ENCODE measurements around the gene PROSER2. TPM values are rescaled to one million over a fixed set of nuclear protein-coding genes. Genes with fewer than 3 reads are reported as not detected.

PROSER2 gene
- total and polyA plus RNA-seq, 5 experiments from 2014 or later: 0.31 to 0.93 (median 0.61) TPM; not detected in 1

DNA sequence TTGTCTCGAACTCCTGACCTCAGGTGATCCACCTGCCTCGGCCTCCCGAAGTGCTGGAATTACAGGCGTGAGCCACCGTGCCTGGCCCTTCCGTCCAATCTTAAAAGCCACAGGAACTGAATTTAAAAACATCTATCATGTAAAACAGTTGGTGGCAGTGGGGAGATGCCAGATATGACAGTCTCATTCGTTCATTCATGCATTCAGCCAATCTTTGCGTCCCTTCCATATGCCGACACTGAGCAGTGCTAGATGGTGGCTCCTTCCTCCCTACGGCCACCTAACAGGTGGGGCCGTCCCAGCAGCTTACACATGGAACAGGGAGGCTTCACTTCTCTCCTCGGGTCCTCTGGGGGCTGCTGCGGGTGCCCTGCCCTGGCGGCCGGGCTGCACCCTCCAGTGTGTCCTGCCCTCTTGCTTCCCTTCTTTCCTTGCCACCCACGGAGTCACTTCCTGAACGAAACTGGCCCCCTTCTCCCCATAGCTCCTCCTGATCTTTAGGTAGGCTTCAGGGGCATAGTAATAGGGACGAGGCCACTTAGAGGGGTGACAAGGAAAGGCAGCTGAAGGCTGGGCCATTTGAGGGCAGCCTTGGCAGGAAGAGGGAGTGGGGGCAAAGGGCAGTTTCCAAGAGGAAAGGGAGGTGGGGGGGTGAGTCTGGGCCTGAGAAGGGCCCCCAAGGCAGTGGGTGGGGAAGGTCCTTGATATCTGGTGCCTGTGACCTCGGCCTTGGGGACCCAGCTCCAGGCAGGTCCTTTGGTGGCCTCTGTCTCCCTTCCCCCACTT, 53.8 kb downstream of the PROSER2 start:
- peak overlapping the region in 3 of 10 donors; percentile 16 to 62 (median 29) for H3K27ac Mint-ChIP-seq
- ATAC-seq (no peak), DNase-seq (peak in 1 of 10 donors; percentile 45)
- peaks cover 11 to 23% (median 14%) of the 10 kb centered on the region in 4 donors for H3K4me1 Mint-ChIP-seq
- H3K36me3 Mint-ChIP-seq: no peaks in the 10 kb centered on the region
- POLR2A ChIA-PET: no interaction called here
- H3K9me3 Mint-ChIP-seq: no peaks in the 10 kb centered on the region
- peak overlapping the region in 1 of 10 donors; percentile 33 for H3K4me3 Mint-ChIP-seq
- peaks cover 0 to 3% (median 0%) of the 10 kb centered on the region in 5 donors for H3K27me3 Mint-ChIP-seq

DNA sequence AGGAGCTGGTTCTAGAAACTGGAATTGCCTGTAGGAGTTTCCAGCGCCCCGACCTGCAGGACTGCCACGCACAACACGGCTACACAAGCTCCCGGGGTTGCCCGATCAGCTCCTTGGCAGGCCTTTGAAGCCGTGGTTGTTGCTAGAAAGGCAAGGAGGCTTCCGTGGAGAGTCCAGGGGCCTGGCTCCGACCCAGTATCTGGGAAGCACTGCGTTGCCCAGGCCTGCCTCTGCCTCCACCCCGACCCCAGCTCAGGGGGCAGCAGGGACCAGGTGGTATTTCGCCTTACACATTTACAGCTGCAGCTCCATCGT, 54.4 kb downstream of the PROSER2 start:
- peaks cover 0 to 3% (median 0%) of the 10 kb centered on the region in 5 donors for H3K27me3 Mint-ChIP-seq
- POLR2A ChIA-PET: no interaction called here
- no peaks in the 10 kb centered on the region for H3K36me3 Mint-ChIP-seq
- no peaks in the 10 kb centered on the region for H3K9me3 Mint-ChIP-seq
- no peak for DNase-seq
- peaks cover 12 to 20% (median 15%) of the 10 kb centered on the region in 4 donors for H3K4me1 Mint-ChIP-seq
- no peak overlapping the region for H3K27ac Mint-ChIP-seq
- no peak for ATAC-seq
- H3K4me3 Mint-ChIP-seq: no peak overlapping the region

DNA sequence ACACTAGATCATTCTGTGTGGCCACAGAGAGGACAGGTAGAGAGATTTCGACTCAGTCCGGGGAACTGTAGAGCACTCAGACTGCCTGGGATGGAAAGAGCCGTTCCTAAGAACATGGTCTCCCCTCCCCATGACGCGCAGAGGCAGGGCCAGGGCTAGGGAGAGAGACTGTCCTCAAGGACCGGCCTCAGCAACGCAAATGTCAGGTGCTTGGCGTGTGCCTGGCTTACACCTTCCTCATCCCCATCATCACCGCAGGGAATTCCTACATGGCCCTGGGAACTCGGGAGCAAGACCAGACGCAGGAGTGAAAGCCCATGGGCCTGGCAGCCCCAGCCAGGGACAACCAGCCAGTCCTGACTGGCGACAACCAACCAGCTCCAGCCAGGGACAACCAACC, 55.6 kb downstream of the PROSER2 start:
- POLR2A ChIA-PET: no interaction called here
- no peak overlapping the region for H3K4me3 Mint-ChIP-seq
- H3K27me3 Mint-ChIP-seq: no peaks in the 10 kb centered on the region
- peaks cover 9 to 17% (median 15%) of the 10 kb centered on the region in 4 donors for H3K4me1 Mint-ChIP-seq
- H3K9me3 Mint-ChIP-seq: no peaks in the 10 kb centered on the region
- no peak for DNase-seq
- H3K36me3 Mint-ChIP-seq: no peaks in the 10 kb centered on the region
- no peak overlapping the region for H3K27ac Mint-ChIP-seq
- ATAC-seq: no peak

DNA sequence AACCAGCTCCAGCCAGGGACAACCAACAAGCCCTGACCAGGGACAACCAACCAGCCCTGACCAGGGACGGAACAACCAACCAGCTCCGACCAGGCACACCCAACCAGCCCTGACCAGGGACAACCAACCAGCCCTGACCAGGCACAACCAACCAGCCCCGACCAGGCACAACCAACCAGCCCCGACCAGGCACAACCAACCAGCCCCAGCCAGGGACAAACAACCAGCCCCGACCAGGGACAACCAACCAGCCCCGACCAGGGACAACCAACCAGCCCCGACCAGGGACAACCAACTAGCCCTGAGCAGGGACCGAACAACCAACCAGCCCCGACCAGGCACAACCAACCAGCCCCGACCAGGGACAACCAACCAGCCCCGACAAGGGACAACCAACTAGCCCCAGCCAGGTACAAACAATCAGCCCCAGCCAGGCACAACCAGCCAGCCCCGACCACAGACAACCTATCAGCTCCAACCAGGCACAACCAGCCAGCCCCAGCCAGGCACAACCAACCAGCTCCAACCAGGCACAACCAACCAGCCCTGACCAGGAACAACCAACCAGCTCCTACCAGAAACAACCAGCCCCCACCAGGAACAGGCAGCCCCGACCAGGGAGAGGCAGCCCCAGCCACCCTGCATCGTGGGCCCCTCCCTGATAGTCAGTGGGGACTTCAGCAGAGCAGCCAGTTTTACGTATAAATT, 56.4 kb downstream of the PROSER2 start:
- no peak for ATAC-seq

DNA sequence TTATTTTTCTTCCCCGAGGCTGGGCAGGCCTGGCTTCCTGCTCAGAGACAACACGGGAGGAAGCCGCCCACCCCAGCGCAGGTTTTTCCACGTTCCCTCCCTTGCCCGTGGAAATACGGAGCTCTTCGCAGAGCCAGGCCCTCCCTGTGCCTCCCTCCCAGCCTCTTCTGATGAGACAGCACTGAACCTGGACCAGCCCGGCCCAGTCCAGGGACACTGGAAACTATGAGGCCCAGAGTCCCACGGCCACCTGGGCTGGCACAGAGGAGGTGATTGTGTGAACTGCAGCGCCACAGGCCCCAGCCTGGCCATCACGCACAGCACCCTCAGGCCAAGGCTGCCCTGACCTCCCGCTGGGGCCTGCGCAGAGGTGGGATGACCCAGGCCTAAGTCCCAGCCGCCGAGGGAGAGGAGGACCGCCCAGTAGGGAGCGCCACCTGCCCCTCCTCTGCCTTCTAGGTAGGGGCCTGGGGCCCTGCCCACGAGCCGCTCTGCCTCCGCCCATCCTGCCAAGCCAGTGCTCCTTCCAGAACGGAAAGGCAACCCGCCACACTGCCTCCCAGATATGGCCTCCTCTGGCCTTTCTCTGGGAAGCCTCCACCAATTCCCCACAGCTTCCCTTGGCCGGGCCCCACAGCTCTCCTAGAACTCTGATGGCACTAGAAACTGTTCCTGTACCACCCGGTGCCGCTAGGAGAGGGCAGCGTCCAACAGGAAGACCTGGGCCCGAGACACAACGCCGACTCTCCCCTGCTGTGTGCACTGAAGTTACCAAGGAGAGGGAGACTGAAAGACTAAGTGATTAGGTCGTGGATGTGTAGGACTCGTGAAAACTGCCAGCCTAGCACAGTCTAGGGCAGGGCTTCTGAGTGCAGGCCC, 57.2 kb downstream of the PROSER2 start:
- Mint-ChIP-seq H3K36me3 (no peaks in the 10 kb centered on the region), H3K9me3 (no peaks in the 10 kb centered on the region), H3K27ac (peak overlapping the region in 1 of 10 donors; percentile 11), H3K4me3 (no peak overlapping the region), H3K27me3 (no peaks in the 10 kb centered on the region), H3K4me1 (peaks cover 5 to 7% (median 5%) of the 10 kb centered on the region in 4 donors)
- peak in 1 of 10 donors; percentile 34 for DNase-seq
- ATAC-seq: no peak
- POLR2A ChIA-PET: no interaction called here

More for the DNA sequence above, 56.4 kb downstream of the PROSER2 start:
- peaks cover 9 to 13% (median 13%) of the 10 kb centered on the region in 4 donors for H3K4me1 Mint-ChIP-seq
- POLR2A ChIA-PET: no interaction called here
- no peaks in the 10 kb centered on the region for H3K9me3 Mint-ChIP-seq
- no peaks in the 10 kb centered on the region for H3K36me3 Mint-ChIP-seq
- no peak overlapping the region for H3K4me3 Mint-ChIP-seq
- no peak overlapping the region for H3K27ac Mint-ChIP-seq
- DNase-seq: peak in 1 of 10 donors; percentile 52
- H3K27me3 Mint-ChIP-seq: no peaks in the 10 kb centered on the region

DNA sequence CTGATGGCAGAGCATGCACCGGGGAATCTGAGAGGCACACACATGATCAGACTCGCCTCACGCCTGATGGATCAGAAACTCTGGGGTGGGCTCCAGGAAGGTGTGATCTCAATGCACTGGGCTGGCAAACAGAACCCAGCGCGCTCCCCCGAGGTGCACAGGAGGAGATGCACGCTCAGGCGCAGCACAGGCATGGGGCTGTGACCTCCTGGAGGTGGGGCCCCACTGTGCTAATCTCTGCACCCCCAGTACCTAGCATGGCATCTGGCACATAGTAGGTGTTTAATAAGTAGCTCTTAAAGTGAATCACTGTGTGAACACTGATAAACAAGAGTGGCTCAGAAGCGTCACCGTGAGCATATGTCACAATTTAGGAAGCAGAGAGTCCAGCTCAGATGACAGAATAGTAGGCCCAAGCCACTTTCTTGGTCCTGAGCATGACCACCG, 57.9 kb downstream of the PROSER2 start:
- H3K36me3 Mint-ChIP-seq: no peaks in the 10 kb centered on the region
- no peak overlapping the region for H3K4me3 Mint-ChIP-seq
- ATAC-seq (no peak), DNase-seq (peak in 1 of 10 donors; percentile 27)
- H3K4me1 Mint-ChIP-seq: peaks cover 0 to 7% (median 3%) of the 10 kb centered on the region in 4 donors
- POLR2A ChIA-PET: no interaction called here
- no peaks in the 10 kb centered on the region for H3K27me3 Mint-ChIP-seq
- no peak overlapping the region for H3K27ac Mint-ChIP-seq
- H3K9me3 Mint-ChIP-seq: no peaks in the 10 kb centered on the region

DNA sequence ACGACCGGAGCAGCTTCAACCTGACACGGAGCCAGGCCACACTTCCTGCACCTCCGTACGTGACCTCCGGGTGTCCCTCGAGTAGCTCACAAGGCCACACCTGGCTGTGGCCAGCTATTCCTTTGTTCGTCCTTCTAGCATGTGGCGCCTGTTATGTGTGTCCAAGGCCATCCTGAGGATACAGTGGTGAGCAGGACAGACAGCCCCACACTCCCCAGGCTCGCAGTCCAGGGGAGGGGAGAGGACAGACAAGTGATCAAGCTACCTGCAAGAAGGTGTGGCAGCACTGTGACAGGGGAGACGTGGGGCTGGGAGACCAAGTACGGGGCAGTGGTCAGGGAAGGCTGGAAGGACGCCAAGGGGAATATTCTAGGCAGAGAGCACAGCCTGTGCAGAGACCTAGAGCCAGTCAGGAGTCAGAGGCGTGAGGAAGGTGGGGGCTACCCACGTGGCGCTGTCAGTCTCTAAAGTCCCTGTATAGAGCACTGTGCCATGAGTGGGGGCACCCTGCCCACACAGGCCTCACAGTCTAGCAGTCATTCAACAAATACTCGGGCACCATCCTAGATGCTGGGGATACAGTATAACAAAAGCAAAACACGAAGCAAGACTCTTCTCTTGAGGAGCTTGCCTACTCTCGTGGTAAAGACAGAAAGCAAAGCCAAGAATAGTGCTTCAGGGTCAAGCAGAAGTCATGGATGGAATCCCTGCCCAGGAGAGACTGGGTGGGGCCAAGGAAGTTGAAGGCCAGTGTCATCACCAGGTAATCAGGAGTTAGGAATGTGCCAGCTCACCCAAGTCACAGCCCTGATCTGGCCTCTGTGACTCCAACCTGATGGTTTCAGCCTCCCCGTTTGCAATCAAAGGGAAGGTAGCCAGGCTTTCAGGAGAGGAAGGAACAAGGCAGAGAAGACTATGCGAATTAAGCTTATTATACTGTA, 58.6 kb downstream of the PROSER2 start:
- Mint-ChIP-seq H3K27ac (no peak overlapping the region), H3K27me3 (no peaks in the 10 kb centered on the region), H3K4me3 (no peak overlapping the region), H3K9me3 (no peaks in the 10 kb centered on the region), H3K36me3 (no peaks in the 10 kb centered on the region), H3K4me1 (peaks cover 0 to 7% (median under 1%) of the 10 kb centered on the region in 4 donors)
- POLR2A ChIA-PET: no interaction called here
- ATAC-seq (no peak), DNase-seq (peak in 1 of 10 donors; percentile 52)

DNA sequence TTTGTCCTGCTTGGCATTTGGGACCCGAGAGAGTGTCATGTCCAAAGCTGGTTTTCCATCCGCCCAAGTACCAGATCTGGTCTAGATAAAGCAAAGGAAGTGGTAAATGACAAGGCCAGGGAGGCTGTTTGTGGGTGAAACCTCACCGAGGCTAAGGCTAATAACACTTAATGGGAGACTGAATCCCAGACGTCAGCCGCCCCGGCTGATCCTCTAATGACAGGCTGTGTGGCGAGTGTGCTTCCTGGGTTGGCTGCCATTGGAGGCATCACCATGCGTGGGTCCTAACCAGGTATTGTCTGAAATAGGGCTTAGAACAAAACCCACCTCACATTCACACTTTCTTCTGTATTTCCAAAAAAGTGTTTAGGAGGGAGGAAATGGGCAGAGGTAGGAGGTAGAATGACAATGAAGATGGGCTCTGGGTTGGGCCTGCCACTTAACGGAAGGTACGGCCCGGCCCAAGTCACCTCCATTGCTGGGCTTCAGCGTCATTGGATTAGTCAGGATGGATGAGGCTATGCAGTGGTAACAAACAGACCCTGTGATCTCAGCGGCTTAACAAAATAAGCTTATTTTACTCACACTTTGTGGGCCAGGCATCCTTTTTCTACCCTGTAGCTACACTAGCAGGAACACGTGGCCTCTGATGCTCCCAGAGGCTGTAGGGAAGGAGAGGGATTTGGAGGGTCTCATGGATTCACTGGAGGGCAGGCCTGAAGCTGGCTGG, 59.7 kb downstream of the PROSER2 start:
- Mint-ChIP-seq H3K36me3 (no peaks in the 10 kb centered on the region), H3K27ac (peak overlapping the region in 1 of 10 donors; percentile 52), H3K9me3 (no peaks in the 10 kb centered on the region), H3K4me1 (peaks cover 0 to 7% (median under 1%) of the 10 kb centered on the region in 4 donors), H3K4me3 (no peak overlapping the region), H3K27me3 (no peaks in the 10 kb centered on the region)
- ATAC-seq: no peak
- peak in 1 of 10 donors; percentile 13 for DNase-seq
- POLR2A ChIA-PET: no interaction called here

DNA sequence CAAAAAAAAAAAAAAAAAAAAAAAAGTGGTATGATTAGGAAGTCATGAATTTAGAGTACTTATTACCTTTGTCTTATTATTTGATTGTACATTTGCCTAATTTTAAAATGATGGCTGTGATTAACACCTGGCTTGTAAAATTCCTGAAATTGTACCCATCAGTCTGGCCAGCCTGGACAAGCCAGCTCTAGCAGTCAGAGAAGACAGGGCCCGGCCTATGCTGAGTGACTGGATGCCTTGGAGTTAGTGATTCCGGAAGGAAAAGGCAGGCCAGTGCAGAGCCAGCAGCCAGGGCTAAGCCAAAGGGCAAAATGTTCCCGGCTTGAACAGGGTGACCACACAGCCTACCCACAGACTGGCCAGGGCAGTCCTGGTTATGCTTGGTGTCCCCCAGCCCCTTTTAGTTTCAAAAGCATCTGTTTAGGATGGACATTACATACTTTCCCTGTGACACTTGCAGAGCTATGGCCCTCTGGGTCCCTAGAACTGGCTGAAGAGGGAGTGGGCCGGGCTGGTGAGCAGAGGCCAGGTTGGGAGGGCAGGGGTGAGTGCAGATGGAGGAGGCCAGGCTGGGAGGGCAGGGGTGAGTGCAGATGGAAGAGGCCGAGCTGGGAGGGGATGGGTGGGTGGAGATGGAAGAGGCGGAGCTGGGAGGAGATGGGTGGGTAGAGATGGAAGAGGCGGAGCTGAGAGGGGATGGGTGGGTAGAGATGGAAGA, 61.7 kb downstream of the PROSER2 start:
- Mint-ChIP-seq H3K4me1 (peaks cover 0 to 7% (median under 1%) of the 10 kb centered on the region in 4 donors), H3K27ac (no peak overlapping the region), H3K36me3 (no peaks in the 10 kb centered on the region), H3K9me3 (no peaks in the 10 kb centered on the region), H3K27me3 (no peaks in the 10 kb centered on the region), H3K4me3 (no peak overlapping the region)
- POLR2A ChIA-PET: no interaction called here
- ATAC-seq (no peak), DNase-seq (peak in 1 of 10 donors; percentile 11)

DNA sequence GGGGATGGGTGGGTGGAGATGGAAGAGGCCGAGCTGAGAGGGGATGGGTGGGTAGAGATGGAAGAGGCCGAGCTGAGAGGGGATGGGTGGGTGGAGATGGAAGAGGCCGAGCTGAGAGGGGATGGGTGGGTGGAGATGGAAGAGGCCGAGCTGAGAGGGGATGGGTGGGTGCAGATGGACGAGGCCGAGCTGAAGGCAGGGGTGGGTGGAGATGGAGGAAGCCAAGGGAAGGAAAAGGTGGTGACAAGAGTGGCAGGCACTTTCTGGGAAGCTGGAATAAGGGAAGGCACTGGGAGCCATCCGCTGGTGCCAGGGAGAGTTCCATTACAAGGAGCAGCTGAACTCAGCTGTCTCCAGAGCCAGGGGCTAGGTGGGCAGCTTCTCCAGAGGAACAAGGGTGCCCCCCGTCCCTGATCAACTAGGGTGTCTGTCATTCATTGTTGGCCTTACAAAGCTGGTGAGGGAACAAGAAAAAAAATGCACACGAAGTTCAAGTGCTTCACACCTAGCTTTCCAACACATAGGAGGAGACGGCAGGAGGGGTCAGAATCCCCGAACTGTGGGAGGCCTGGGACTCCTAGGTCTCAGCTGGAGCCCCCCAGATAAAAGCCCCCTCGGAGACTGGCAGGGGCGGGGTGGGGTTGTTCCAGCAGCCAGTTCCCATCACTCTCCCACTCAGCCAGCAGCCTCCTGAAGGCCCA, 62.4 kb downstream of the PROSER2 start:
- Mint-ChIP-seq H3K27ac (no peak overlapping the region), H3K4me3 (no peak overlapping the region), H3K36me3 (no peaks in the 10 kb centered on the region), H3K4me1 (peaks cover 0 to 7% (median under 1%) of the 10 kb centered on the region in 4 donors), H3K9me3 (no peaks in the 10 kb centered on the region), H3K27me3 (no peaks in the 10 kb centered on the region)
- ATAC-seq (no peak), DNase-seq (peak in 1 of 10 donors; percentile 8)
- POLR2A ChIA-PET: no interaction called here
